Activated CD8-positive, alpha-beta T cell treated with anti-CD3 and anti-CD28 coated beads for 36 hours (primary cell): Measurements from ENCODE around the gene SLC6A19. TPM values are rescaled to one million over a fixed set of nuclear protein-coding genes. Genes with fewer than 3 reads are reported as not detected.

ENCODE experiments used
- ATAC-seq: fragments of 200-7000 bp; cut with Tn5 transposase; one replicate; pipeline ENCODE4 v1.10.0; 2021; ENCODE audit warnings: mild to moderate bottlenecking, moderate library complexity
- CTCF ChIA-PET: fragments of 350-600 bp; sonication (Branson Sonifier 250); formaldehyde crosslinking; loops from one replicate; lab custom pipeline; 2021; ENCODE audit warnings: antibody characterized with exemption; lab: Charles Lee
- POLR2A ChIA-PET: fragments of 350-600 bp; sonication (Branson Sonifier 250); formaldehyde crosslinking; loops from one replicate; lab custom pipeline; 2021; ENCODE audit warnings: antibody characterized with exemption; lab: Charles Lee
- DNase-seq: peaks from one replicate; pipeline ENCODE4 v3.0.0-alpha.2; 2020
- H3K27ac Mint-ChIP-seq: one replicate; pipeline ENCODE4 v1.8.0; 2021; ENCODE audit warnings: mild to moderate bottlenecking, mixed read lengths
- H3K27me3 Mint-ChIP-seq: one replicate; pipeline ENCODE4 v1.8.0; 2021; ENCODE audit warnings: mixed read lengths
- H3K36me3 Mint-ChIP-seq: one replicate; pipeline ENCODE4 v1.8.0; 2021; ENCODE audit warnings: low read depth, mixed read lengths
- H3K4me1 Mint-ChIP-seq: one replicate; pipeline ENCODE4 v1.8.0; 2021; ENCODE audit warnings: low read depth, mixed read lengths
- H3K4me3 Mint-ChIP-seq: one replicate; pipeline ENCODE4 v1.8.0; 2021; ENCODE audit warnings: mild to moderate bottlenecking, moderate library complexity, mixed read lengths
- H3K9me3 Mint-ChIP-seq: one replicate; pipeline ENCODE4 v1.8.0; 2021; ENCODE audit warnings: mixed read lengths
- CTCF ChIP-seq: fragments of 200-600 bp; IDR thresholded peaks from one replicate; pipeline ENCODE4 v1.8.0; 2022; ENCODE audit warnings: antibody characterized with exemption, mild to moderate bottlenecking
- intact Hi-C: fragments of 100-400 bp; cut with micrococcal nuclease; formaldehyde crosslinking; loops from one replicate; pipeline ENCODE4 v1.10.0; 2022
- total RNA-seq, 2 experiments: library from RNA; stranded (reverse); gene quantifications; one replicate each; pipeline ENCODE4 v1.2.3, GENCODE V29; 2021

The SLC6A19 gene
- total RNA-seq, 2 experiments from 2014 or later: not detected

DNA sequence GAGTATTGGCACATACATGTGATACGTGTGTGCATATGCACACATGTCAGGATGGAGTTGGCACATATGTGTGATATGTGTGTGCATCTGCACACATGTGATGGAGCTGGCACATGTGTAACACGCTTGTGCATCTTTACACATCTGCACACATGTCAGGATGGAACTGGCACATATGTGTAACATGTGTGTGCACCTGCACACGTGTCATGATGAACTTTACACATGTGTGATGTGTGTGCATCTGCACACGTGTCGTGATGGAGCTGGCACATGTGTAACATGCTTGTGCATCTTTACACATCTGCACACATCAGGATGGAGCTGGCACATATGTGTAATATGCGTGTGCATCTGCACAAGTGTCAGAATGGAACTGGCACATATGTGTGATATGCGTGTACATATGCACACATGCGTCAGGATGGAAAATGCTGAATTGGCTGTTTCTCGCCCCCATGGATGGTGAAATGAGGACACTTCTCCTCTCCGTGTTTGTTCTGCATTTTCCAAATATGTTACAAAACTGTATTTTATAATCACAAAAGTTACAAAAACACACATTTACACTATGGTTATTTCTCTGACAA, 16.3 kb upstream of the SLC6A19 start:
- no peak overlapping the region for H3K4me3 Mint-ChIP-seq
- no peaks in the 10 kb centered on the region for H3K36me3 Mint-ChIP-seq
- H3K4me1 Mint-ChIP-seq: no peaks in the 10 kb centered on the region
- no peaks in the 10 kb centered on the region for H3K9me3 Mint-ChIP-seq
- peaks cover 9% of the 10 kb centered on the region for H3K27me3 Mint-ChIP-seq
- ATAC-seq (no peak), DNase-seq (no peak)
- intact Hi-C loops: no loop called here
- ChIA-PET POLR2A (no interaction called here), CTCF (interaction anchor here (0.7 kb wide), 1 partner anchor 195 kb away, joined by 3 read pairs; no protein-coding TSS in a partner anchor)
- no peak overlapping the region for H3K27ac Mint-ChIP-seq
- TF ChIP-seq CTCF: no peak

DNA sequence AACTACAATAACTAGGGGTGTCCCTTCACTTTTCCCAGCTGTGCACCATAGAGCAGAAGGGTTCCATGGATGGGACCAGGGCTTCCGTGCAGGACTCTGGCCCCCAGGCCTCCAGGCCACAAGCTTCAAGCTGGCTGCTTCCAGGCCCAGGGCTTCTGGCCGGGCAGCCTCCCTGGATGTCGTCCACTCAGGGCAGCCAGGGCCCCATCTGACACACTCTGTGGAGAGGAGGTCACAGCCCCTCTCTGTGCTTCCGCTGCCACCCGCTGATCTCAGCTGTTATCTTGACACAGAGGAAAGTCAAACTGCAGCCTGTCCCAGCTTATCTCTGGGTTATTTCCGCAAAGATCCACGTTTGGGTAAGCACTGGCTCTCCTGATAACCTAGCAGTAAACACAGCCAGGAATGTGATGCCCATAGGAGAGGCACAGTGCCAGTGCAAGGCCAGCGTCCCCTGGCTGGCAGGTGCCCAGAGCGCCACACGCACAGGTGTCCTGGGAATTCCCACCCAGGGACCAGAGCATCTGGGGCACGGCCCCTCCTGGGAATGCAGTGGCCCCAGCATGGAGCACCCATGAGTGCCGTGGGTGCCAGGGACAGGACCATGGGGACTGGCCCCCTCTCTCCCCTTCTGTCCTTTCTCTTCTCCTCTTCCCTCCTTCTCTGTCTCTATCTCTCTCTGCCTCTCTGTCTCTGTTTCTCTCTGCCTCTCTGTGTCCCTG, 15.6 kb upstream of the SLC6A19 start:
- CTCF ChIA-PET: interaction anchor here (0.7 kb wide), 1 partner anchor 194 kb away, joined by 3 read pairs; no protein-coding TSS in a partner anchor
- intact Hi-C loops: no loop called here
- H3K4me1 Mint-ChIP-seq: no peaks in the 10 kb centered on the region
- POLR2A ChIA-PET: no interaction called here
- no peaks in the 10 kb centered on the region for H3K9me3 Mint-ChIP-seq
- no peak for TF ChIP-seq CTCF
- ATAC-seq (no peak), DNase-seq (no peak)
- H3K27me3 Mint-ChIP-seq: peaks cover 16% of the 10 kb centered on the region
- no peak overlapping the region for H3K4me3 Mint-ChIP-seq
- H3K27ac Mint-ChIP-seq: no peak overlapping the region
- H3K36me3 Mint-ChIP-seq: no peaks in the 10 kb centered on the region

DNA sequence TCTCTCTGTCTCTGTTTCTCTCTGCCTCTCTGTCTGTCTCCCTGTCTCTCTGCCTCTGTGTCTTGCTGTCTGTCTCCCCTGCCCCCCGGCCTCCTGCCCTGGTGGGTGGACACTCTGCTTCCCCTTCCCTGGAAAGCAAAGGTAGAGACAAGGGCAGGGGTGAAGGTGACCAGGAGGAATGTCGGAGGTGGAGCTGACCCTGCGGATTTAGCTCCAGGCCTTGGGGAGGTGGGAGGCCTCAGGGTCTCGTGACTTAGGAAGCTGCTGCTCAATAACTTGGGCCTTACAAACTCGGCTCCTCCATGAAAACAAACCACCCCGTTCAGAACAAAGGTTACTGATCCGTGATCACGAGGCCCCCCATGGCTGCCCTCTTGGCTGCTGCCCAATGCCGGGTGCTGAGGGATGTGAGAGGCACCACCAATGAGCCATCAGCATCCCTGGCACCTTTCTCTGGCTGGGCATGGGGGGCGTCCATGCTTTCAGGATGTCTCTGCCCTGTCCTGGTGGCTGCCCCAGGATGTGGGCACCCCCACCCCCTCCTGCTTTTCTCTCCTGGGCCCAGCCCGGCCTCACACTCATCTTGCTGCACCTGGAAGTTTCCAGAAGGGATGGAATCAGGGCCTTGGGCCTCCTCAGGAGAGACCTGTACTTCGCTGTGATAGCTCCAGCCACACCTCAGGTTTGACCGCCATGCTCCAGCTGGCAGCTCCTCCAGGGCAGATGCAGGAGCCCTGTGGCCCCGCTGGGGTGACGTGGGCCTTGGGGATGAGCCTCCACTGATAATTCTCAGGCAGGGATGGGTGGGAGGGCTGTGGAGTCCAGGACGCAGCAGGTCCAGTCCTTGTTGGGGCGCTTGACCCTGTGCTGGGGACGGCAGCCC, 14.8 kb upstream of the SLC6A19 start:
- H3K27ac Mint-ChIP-seq: no peak overlapping the region
- no peaks in the 10 kb centered on the region for H3K9me3 Mint-ChIP-seq
- no peaks in the 10 kb centered on the region for H3K4me1 Mint-ChIP-seq
- POLR2A ChIA-PET: no interaction called here
- no peaks in the 10 kb centered on the region for H3K36me3 Mint-ChIP-seq
- no peak for TF ChIP-seq CTCF
- ATAC-seq: no peak
- H3K27me3 Mint-ChIP-seq: peaks cover 19% of the 10 kb centered on the region
- H3K4me3 Mint-ChIP-seq: no peak overlapping the region
- DNase-seq: no peak
- CTCF ChIA-PET: no interaction called here
- intact Hi-C loops: no loop called here

GRCh38 chr5:1187234-1187949, 14.0 kb upstream of the SLC6A19 start:
- CTCF ChIA-PET: interaction anchor here (1.0 kb wide), 1 partner anchor 13 kb away, joined by 4 read pairs; no protein-coding TSS in a partner anchor
- H3K4me1 Mint-ChIP-seq: no peaks in the 10 kb centered on the region
- POLR2A ChIA-PET: no interaction called here
- no peaks in the 10 kb centered on the region for H3K36me3 Mint-ChIP-seq
- no peak for TF ChIP-seq CTCF
- ATAC-seq (no peak), DNase-seq (no peak)
- intact Hi-C loops: no loop called here
- H3K4me3 Mint-ChIP-seq: no peak overlapping the region
- H3K27me3 Mint-ChIP-seq: peaks cover 19% of the 10 kb centered on the region
- no peak overlapping the region for H3K27ac Mint-ChIP-seq
- no peaks in the 10 kb centered on the region for H3K9me3 Mint-ChIP-seq
